ENCODE measurements around the gene EEF1AKMT2.

GRCh38 chr10:124708922-124709520, 82.7 kb downstream of the EEF1AKMT2 start:
- no peak for TF ChIP-seq CTCF (IDR thresholded peaks at IDR 0.05)
- TF ChIP-seq POLR2A (IDR thresholded peaks at IDR 0.05) = no peak
